ENCODE measurements around the gene STYK1.
"Not testable (repeated sequence)": the region's sequence is repeated elsewhere in the genome, so short reads cannot be mapped to it uniquely, and the experiment has no call there.

The STYK1 gene

GRCh38 chr12:10617863-10618262 is 56.0 kb downstream of the STYK1 start:
- no peak for DNase-seq

- DNase-seq = no peak
These were observed 58.3 kb downstream of the STYK1 start for GRCh38 chr12:10615532-10615931.

GRCh38 chr12:10614056-10614370 is 59.8 kb downstream of the STYK1 start:
- no peak for DNase-seq

- DNase-seq = peak; percentile 77
These were observed 60.4 kb downstream of the STYK1 start, which contains the start of gene MAGOHB for GRCh38 chr12:10613349-10614055. TSS of gene MAGOHB (minus strand) at chr12:10613609. CDS start at chr12:10613532, 77 bp downstream.

- no peak for DNase-seq
These were observed 60.9 kb downstream of the STYK1 start for GRCh38 chr12:10612984-10613348.

GRCh38 chr12:10612110-10612509 is 61.7 kb downstream of the STYK1 start:
- DNase-seq = no peak

GRCh38 chr12:10611258-10611657 is 62.6 kb downstream of the STYK1 start:
- DNase-seq = not testable (repeated sequence)

- no peak for DNase-seq
These were observed 63.7 kb downstream of the STYK1 start for GRCh38 chr12:10610188-10610587.

GRCh38 chr12:10607885-10608458 is 65.9 kb downstream of the STYK1 start:
- DNase-seq = no peak

GRCh38 chr12:10601860-10602259 is 72.0 kb downstream of the STYK1 start:
- no peak for DNase-seq

GRCh38 chr12:10600988-10601387 is 72.9 kb downstream of the STYK1 start:
- no peak for DNase-seq

GRCh38 chr12:10595881-10596280 is 78.0 kb downstream of the STYK1 start:
- no peak for DNase-seq

- DNase-seq = no peak
These were observed 82.9 kb downstream of the STYK1 start for GRCh38 chr12:10590966-10591365.

- DNase-seq = no peak
These were observed 89.4 kb downstream of the STYK1 start for GRCh38 chr12:10584415-10584814.

GRCh38 chr12:10582704-10583103 is 91.1 kb downstream of the STYK1 start:
- no peak for DNase-seq

- DNase-seq = not testable (repeated sequence)
These were observed 91.7 kb downstream of the STYK1 start for GRCh38 chr12:10582133-10582532.

- DNase-seq = no peak
These were observed 99.5 kb downstream of the STYK1 start for GRCh38 chr12:10574307-10574706.

GRCh38 chr12:10572021-10572490 is 101.8 kb downstream of the STYK1 start:
- not testable (repeated sequence) for DNase-seq

GRCh38 chr12:10571141-10571540 is 102.7 kb downstream of the STYK1 start:
- no peak for DNase-seq

All from NCI-H510A (cell line).